CD4-positive, alpha-beta T cell treated with Interleukin-12 subunit alpha and Interleukin-12 subunit beta, for 1 hour (primary cell): ENCODE measurements around the gene DEDD2.
A peak's percentile ranks its signal among the peaks of the same experiment; 100 is the strongest.

Experiments
- DNase-seq: peaks from one replicate; pipeline ENCODE4 v3.0.0-alpha.2; 2020

The DEDD2 gene

GRCh38 chr19:42226886-42227285 is 9.4 kb upstream of the DEDD2 start:
- no peak for DNase-seq

- no peak for DNase-seq
Measured at GRCh38 chr19:42225718-42226292, 8.3 kb upstream of the DEDD2 start.

GRCh38 chr19:42224940-42225717 is 7.7 kb upstream of the DEDD2 start:
- no peak for DNase-seq

- no peak for DNase-seq
Measured at GRCh38 chr19:42220751-42221097, 3.2 kb upstream of the DEDD2 start.

GRCh38 chr19:42219812-42220750 is 2.6 kb upstream of the DEDD2 start, which contains the start of gene ZNF526:
ZNF526 (plus strand) TSS chr19:42220312; CDS start chr19:42224404, 4,092 bp downstream.
- peak; percentile 98 for DNase-seq

- DNase-seq = peak; percentile 35
Measured at GRCh38 chr19:42216653-42217519, 591 bp downstream of the DEDD2 start.

- no peak for DNase-seq
Measured at GRCh38 chr19:42214810-42215485, 2.5 kb downstream of the DEDD2 start.

GRCh38 chr19:42212886-42213285 is 4.6 kb downstream of the DEDD2 start:
- no peak for DNase-seq

- DNase-seq = no peak
Measured at GRCh38 chr19:42208612-42209011, 8.9 kb downstream of the DEDD2 start.

- DNase-seq = peak; percentile 39
Measured at GRCh38 chr19:42207767-42208271, 9.7 kb downstream of the DEDD2 start.

- no peak for DNase-seq
Measured at GRCh38 chr19:42206871-42207755, 10.4 kb downstream of the DEDD2 start.

- DNase-seq = no peak
Measured at GRCh38 chr19:42204664-42205063, 12.8 kb downstream of the DEDD2 start.

GRCh38 chr19:42203700-42204099 is 13.8 kb downstream of the DEDD2 start:
- no peak for DNase-seq

GRCh38 chr19:42202290-42202880 is 15.1 kb downstream of the DEDD2 start:
- DNase-seq = no peak

- DNase-seq = peak; percentile 76
Measured at GRCh38 chr19:42201489-42202289, 15.8 kb downstream of the DEDD2 start.

- DNase-seq = no peak
Measured at GRCh38 chr19:42200116-42200715, 17.3 kb downstream of the DEDD2 start.

- peak; percentile 71 for DNase-seq
Measured at GRCh38 chr19:42199440-42200115, 17.9 kb downstream of the DEDD2 start.
